BJ (cell line): ENCODE results near the gene ITPKB. TPM values are rescaled to one million over a fixed set of nuclear protein-coding genes. Genes with fewer than 3 reads are reported as not detected.
A peak's percentile ranks its signal among the peaks of the same experiment; 100 is the strongest.

Experiments
- CTCF ChIA-PET: fragments of 350-600 bp; formaldehyde crosslinking; extraction: SDS; loops from one replicate; lab custom pipeline; 2021; ENCODE audit warnings: antibody characterized with exemption, inconsistent platforms; lab: Yijun Ruan, JAX
- POLR2A ChIA-PET: fragments of 300-600 bp; sonication (Branson Sonifier 250); formaldehyde crosslinking; extraction: SDS; loops from one replicate; lab custom pipeline; 2021; ENCODE audit warnings: antibody characterized with exemption; lab: Charles Lee
- DNase-seq: peaks from one replicate; pipeline ENCODE4 v3.0.0-alpha.2; 2011; ENCODE audit warnings: low read depth
- H3K27me3 ChIP-seq: 2 replicates; pipeline ENCODE4 v1.6.0; 2011; ENCODE audit warnings: low read length; ENCODE audit not compliant: control insufficient read depth, insufficient read depth
- H3K36me3 ChIP-seq: 2 replicates; pipeline ENCODE4 v1.5.1; 2011; ENCODE audit warnings: low read length; ENCODE audit not compliant: control insufficient read depth, insufficient read depth
- H3K4me3 ChIP-seq: 2 replicates; pipeline ENCODE4 v1.5.1; 2011; ENCODE audit warnings: low read depth, mild to moderate bottlenecking, control low read depth, low read length
- CTCF ChIP-seq: IDR thresholded peaks from 2 replicates; pipeline ENCODE4 v1.5.1; 2011; ENCODE audit warnings: low read depth, mild to moderate bottlenecking, control low read depth, inconsistent platforms, low read length, moderate library complexity; ENCODE audit not compliant: insufficient read depth
- polyA plus RNA-seq: library from polyadenylated mRNA; depleted of rRNA; stranded (reverse); fragments of >200 nt; gene quantifications from 2 replicates; pipeline ENCODE4 v1.2.3, GENCODE V29; 2011

The ITPKB gene
- polyA plus RNA-seq, 1 experiment: 1.4 TPM

DNA sequence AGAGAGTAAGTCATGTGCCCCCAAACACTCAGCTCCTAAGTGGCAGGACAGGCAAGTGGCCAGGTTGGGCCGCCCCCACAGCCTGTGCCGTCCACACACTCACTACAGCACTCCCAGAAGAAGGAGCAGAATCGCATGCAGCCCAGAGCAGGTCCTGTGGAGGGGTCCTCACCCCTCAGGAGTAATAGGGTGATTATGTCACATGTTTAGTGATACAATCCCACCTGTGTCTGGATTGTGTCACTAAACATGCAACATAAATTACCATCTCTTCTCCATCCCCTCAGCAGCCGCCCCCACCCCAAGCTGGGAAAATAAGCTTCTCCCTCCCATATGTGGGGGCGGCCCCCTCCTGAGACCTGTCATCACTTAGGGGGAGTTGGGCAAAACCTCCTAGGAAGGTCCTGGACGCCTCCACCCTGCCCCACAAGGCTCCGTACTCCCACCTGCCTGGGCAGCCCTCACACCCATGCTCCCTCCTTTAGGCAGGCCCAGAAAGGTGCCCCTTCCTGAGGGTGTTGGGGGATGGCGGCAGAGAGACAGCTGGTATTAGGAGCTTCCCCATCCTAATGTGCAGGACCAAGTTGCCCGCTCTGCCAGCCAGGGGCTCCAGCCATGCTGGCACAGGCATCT lies 133.6 kb downstream of the ITPKB start:
- POLR2A ChIA-PET: no interaction called here
- Histone ChIP-seq H3K4me3 (no peak overlapping the region), H3K36me3 (no peaks in the 10 kb centered on the region), H3K27me3 (0 out of 2 replicates have a peak, but pooled peaks cover under 1% of the 10 kb centered on the region)
- CTCF ChIA-PET: interaction anchor here (0.5 to 3.2 kb wide), 9 partner anchors 21 to 221 kb away, joined by 3 to 14 read pairs (median 3); partner anchors contain the start of gene STUM
- DNase-seq: no peak
- TF ChIP-seq CTCF: no peak

DNA sequence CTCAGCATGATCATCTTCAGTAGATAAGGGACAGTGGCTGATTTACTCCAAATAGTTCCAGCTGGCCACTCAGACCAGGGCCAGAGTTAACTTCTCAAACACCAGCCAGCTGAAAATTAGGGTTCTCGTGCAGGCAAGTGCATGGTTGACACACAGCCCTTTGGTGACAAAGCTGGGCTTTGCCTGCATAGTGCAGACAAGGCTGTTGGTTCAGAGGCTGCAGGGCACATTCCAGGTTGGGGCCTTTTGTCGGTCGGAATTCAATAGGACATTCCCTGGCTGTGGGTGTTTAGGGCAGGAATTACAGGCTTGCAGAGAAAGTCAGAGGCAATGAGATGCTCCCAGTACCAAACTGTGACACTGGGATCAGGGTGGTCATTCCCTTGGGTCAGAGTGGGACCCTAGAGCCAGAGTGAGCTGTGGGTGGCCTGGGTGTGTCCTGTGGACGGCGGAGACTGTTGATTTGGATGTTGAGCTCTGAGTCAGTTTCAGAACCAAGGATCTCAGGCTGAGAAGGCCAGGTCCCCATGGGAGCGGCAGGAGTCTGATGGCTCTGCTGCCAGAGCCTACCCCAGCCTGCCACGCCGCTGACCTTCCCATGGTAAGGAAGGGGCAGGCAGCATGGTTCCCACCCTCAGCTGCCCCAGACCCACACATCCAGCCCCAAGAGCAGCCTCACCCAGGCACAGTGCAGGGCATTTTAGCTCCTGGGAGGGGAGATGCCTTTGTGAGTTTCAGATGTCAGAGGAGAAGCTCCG lies 134.3 kb downstream of the ITPKB start:
- DNase-seq: no peak
- peaks cover 1% of the 10 kb centered on the region; the same call in 1 of the 2 replicates for H3K27me3 ChIP-seq
- H3K4me3 ChIP-seq: no peak overlapping the region
- H3K36me3 ChIP-seq: no peaks in the 10 kb centered on the region
- CTCF ChIA-PET: interaction anchor here (0.6 to 3.2 kb wide), 8 partner anchors 22 to 129 kb away, joined by 3 to 14 read pairs (median 3); partner anchors contain the start of gene STUM
- no peak for TF ChIP-seq CTCF
- POLR2A ChIA-PET: no interaction called here

DNA sequence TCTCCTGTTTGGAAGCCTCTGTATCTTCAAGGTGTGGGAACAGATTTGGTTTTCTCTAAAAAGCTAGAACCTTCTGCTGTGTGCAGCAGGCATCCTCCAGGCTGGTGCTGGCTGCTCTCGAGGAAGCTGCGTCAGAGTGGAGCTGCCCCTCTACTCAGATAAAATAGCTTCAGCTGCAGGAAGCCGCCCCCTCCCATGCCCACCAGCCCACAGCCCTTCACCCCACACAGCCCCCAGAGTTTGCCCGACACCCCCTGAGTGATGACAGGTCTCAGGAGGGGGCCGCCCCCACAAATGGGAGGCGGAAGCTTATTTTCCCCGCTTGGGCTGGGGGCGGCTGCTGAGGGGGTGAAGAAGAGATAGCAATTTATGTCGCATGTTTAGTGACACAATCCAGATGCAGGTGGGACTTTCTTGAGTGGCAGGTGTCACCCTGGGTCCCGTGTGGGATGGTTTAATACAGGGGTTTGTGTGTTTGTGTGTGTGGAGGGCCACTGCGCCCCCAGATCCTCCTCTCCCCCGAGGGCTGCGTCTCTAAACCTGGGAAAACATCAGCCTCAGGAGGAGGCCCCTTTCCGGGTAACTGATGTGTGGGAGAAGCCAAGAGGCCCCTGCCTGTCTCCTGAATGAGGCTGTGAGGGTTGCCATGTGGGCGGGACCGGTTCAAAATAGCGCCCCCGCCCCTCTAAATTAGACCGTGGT lies 135.1 kb downstream of the ITPKB start:
- POLR2A ChIA-PET: no interaction called here

DNA sequence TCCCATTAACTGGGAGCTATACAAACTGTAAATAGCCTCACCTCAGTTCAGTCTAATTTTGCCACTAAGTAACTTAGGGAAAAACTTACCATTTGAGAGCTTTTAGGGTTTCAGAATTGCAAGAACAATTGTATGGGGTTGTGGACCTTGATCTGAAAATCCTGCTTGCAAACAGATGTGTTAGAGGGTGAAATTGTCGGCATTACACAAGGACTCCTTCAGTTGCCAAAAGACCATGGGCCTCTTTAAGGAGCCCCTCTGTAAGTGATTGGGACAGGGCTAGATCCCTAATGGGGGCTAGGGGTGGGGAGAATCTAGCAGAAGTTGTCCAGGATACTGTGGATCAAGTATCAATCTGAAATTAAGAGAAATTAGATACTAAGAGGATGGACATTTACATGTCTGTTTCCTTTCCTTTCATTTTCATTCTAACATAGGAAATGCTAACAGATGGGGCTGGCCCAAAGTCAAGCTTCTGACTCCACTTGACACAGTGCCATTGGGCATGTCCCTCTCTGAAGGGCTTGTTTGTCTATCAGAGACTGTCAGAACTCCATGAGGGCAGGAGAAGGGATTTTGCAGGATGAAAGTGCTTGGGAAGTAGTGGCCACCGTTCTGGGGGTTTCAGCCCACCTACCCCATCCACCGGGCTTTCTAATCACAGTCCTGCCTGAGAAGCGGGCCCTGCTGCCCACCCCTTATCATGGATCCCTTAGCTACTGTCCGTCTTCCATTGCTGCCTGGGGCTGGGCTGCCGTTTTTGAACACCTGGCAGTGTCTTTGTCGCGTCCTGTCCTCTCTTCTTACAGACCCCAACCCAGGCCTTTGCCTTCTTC lies 135.8 kb downstream of the ITPKB start:
- TF ChIP-seq CTCF: no peak
- H3K27me3 ChIP-seq: peaks cover 1% of the 10 kb centered on the region; the same call in 1 of the 2 replicates
- ChIA-PET POLR2A (no interaction called here), CTCF (interaction anchor here (0.8 to 3.2 kb wide), 5 partner anchors 10 to 1344 kb away, joined by 3 to 14 read pairs (median 7); partner anchors contain the start of gene WNT9A)
- no peak overlapping the region for H3K4me3 ChIP-seq
- no peaks in the 10 kb centered on the region for H3K36me3 ChIP-seq
- peak; percentile 40 for DNase-seq

More for the DNA sequence above, 135.1 kb downstream of the ITPKB start:
- TF ChIP-seq CTCF: no peak
- CTCF ChIA-PET: interaction anchor here (0.6 to 3.2 kb wide), 10 partner anchors 10 to 1343 kb away, joined by 3 to 14 read pairs (median 3); partner anchors contain the start of genes STUM and WNT9A
- Histone ChIP-seq H3K36me3 (no peaks in the 10 kb centered on the region), H3K27me3 (peaks cover 1% of the 10 kb centered on the region; the same call in 1 of the 2 replicates), H3K4me3 (no peak overlapping the region)
- no peak for DNase-seq
